Measurements from ENCODE around the gene CA10. TPM values are rescaled to one million over a fixed set of nuclear protein-coding genes. Genes with fewer than 3 reads are reported as not detected.

The CA10 gene
- total RNA-seq, 2 donors from 2014 or later: 0.22 to 0.37 TPM

DNA sequence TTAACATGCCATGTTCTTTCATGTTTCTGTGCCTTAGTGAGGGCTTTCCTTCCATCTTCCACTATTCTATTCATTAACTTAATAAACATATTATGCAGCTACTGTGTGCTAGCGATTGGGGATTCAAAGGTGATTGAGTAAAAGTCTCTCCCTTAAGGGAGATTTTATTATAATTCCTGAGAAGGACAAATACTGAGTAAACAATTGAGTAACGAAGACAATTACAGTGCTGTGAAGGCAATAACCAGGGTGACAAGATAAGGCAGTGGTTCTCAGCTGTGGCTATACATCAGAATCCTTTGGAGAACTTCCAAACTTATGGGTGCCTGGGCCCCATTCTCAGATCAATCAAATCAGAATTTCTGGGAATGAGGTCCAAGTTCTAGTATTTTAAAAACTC is 353.3 kb downstream of the CA10 start:
- Histone ChIP-seq H3K27me3 (ENCODE audit: control insufficient read depth, insufficient read depth, low read length, poor library complexity, severe bottlenecking) (peaks cover 6% of the 10 kb centered on the region), H3K36me3 (ENCODE audit: control insufficient read depth, insufficient read depth, low read length) (no peaks in the 10 kb centered on the region), H3K4me1 (ENCODE audit: control insufficient read depth, insufficient read depth, low read length) (no peaks in the 10 kb centered on the region), H3K27ac (ENCODE audit: low read depth, low read length) (no peak overlapping the region), H3K9me3 (ENCODE audit: control insufficient read depth, low read length) (peaks cover 6% of the 10 kb centered on the region), H3K4me3 (ENCODE audit: low read length) (peak overlapping the region; percentile 3), H3K9ac (ENCODE audit: extremely low read depth, low read length, poor library complexity, severe bottlenecking) (no peak overlapping the region)
- DNase-seq: no peak
- Mint-ChIP-seq H3K27me3 (ENCODE audit: insufficient read depth) (peaks cover 43% of the 10 kb centered on the region), H3K4me3 (no peak overlapping the region), H3K9me3 (peaks cover 3% of the 10 kb centered on the region), H3K4me1 (peaks cover 18% of the 10 kb centered on the region), H3K36me3 (ENCODE audit: low read depth) (no peaks in the 10 kb centered on the region), H3K27ac (no peak overlapping the region)
- WGBS, 2 experiments (ENCODE audit: insufficient coverage in 1 of 2, insufficient read length in 1 of 2): 61 to 63% methylated on average over 1 to 2 of the region's 2 CpGs
- TF ChIP-seq, protein P1, sequence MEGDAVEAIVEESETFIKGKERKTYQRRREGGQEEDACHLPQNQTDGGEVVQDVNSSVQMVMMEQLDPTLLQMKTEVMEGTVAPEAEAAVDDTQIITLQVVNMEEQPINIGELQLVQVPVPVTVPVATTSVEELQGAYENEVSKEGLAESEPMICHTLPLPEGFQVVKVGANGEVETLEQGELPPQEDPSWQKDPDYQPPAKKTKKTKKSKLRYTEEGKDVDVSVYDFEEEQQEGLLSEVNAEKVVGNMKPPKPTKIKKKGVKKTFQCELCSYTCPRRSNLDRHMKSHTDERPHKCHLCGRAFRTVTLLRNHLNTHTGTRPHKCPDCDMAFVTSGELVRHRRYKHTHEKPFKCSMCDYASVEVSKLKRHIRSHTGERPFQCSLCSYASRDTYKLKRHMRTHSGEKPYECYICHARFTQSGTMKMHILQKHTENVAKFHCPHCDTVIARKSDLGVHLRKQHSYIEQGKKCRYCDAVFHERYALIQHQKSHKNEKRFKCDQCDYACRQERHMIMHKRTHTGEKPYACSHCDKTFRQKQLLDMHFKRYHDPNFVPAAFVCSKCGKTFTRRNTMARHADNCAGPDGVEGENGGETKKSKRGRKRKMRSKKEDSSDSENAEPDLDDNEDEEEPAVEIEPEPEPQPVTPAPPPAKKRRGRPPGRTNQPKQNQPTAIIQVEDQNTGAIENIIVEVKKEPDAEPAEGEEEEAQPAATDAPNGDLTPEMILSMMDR (conservative IDR thresholded peaks at IDR 0.05): no peak

DNA sequence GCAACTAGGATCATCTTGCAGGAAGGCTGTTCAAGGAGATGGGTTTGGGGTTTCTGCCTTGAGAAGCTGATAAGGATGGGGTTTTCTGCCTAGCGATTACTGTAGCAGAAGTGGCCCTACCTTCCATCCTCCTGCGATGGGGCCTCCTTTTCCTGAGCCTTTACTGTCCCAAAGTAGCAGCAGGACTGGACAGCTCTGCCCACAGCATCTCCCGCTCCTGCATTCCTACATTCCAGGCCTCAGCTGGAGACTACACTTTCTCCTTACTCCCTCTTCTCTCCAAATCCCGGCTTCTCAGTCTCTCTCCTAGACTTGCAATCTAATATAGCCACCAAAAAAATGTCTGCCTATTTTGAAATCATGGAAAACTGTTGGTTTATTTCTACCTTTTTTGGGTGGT is 355.4 kb downstream of the CA10 start:
- peaks cover 6% of the 10 kb centered on the region for H3K9me3 ChIP-seq (ENCODE audit: control insufficient read depth, low read length)
- H3K4me3 ChIP-seq (ENCODE audit: low read length): no peak overlapping the region
- H3K9me3 Mint-ChIP-seq: peaks cover 3% of the 10 kb centered on the region
- no peak overlapping the region for H3K9ac ChIP-seq (ENCODE audit: extremely low read depth, low read length, poor library complexity, severe bottlenecking)
- H3K4me1 ChIP-seq (ENCODE audit: control insufficient read depth, insufficient read depth, low read length): no peaks in the 10 kb centered on the region
- no peak overlapping the region for H3K27ac Mint-ChIP-seq
- peaks cover 41% of the 10 kb centered on the region for H3K27me3 Mint-ChIP-seq (ENCODE audit: insufficient read depth)
- TF ChIP-seq, protein P1 (conservative IDR thresholded peaks at IDR 0.05): no peak
- DNase-seq: peak; percentile 61
- H3K36me3 ChIP-seq (ENCODE audit: control insufficient read depth, insufficient read depth, low read length): no peaks in the 10 kb centered on the region
- H3K27ac ChIP-seq (ENCODE audit: low read depth, low read length): no peak overlapping the region
- H3K27me3 ChIP-seq (ENCODE audit: control insufficient read depth, insufficient read depth, low read length, poor library complexity, severe bottlenecking): peaks cover 6% of the 10 kb centered on the region
- H3K4me3 Mint-ChIP-seq: no peak overlapping the region
- no peaks in the 10 kb centered on the region for H3K36me3 Mint-ChIP-seq (ENCODE audit: low read depth)
- WGBS, 2 experiments (ENCODE audit: insufficient coverage in 1 of 2, insufficient read length in 1 of 2): 81 to 86% methylated on average over 2 to 4 of the region's 4 CpGs
- peaks cover 18% of the 10 kb centered on the region for H3K4me1 Mint-ChIP-seq

DNA sequence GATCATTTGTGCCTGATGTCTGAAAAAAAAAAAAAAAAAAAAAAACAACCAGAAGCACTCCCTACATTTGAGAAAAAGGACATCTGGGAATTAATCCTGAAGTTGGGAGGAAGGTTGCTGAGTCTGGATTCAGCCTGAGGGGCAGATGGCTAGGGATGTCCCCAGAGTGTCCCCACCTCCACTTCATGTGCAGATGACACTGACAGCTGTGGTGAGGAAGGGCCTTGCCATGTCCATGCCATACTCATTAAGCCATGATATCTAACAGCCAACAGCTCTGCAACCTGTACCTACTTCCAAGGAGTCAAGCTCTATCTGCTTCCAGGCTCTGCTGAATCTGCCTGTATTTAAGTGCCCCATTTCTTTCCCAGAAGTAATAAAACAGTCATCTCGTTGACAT is 356.0 kb downstream of the CA10 start:
- 91 to 100% methylated on average over 1 of the region's 1 CpG for WGBS, 2 experiments (ENCODE audit: insufficient coverage in 1 of 2, insufficient read length in 1 of 2)

More for the DNA sequence above, 356.0 kb downstream of the CA10 start:
- H3K9me3 ChIP-seq (ENCODE audit: control insufficient read depth, low read length): peaks cover 3% of the 10 kb centered on the region
- Mint-ChIP-seq H3K27me3 (ENCODE audit: insufficient read depth) (peaks cover 38% of the 10 kb centered on the region), H3K4me3 (no peak overlapping the region), H3K36me3 (ENCODE audit: low read depth) (no peaks in the 10 kb centered on the region), H3K4me1 (peaks cover 18% of the 10 kb centered on the region), H3K27ac (no peak overlapping the region), H3K9me3 (no peaks in the 10 kb centered on the region)
- no peak for DNase-seq
- H3K27me3 ChIP-seq (ENCODE audit: control insufficient read depth, insufficient read depth, low read length, poor library complexity, severe bottlenecking): peaks cover 6% of the 10 kb centered on the region
- H3K9ac ChIP-seq (ENCODE audit: extremely low read depth, low read length, poor library complexity, severe bottlenecking): no peak overlapping the region
- H3K27ac ChIP-seq (ENCODE audit: low read depth, low read length): no peak overlapping the region
- no peak overlapping the region for H3K4me3 ChIP-seq (ENCODE audit: low read length)
- TF ChIP-seq, protein P1 (conservative IDR thresholded peaks at IDR 0.05): no peak
- no peaks in the 10 kb centered on the region for H3K36me3 ChIP-seq (ENCODE audit: control insufficient read depth, insufficient read depth, low read length)
- no peaks in the 10 kb centered on the region for H3K4me1 ChIP-seq (ENCODE audit: control insufficient read depth, insufficient read depth, low read length)
